GM23338 (cell line): ENCODE data around the gene TPST2. TPM values are rescaled to one million over a fixed set of nuclear protein-coding genes. Genes with fewer than 3 reads are reported as not detected.
A peak's percentile ranks its signal among the peaks of the same experiment; 100 is the strongest.

Source experiments
- ATAC-seq: fragments of 200-7000 bp; cut with Tn5 transposase; 3 replicates; pipeline ENCODE4 v1.9.1; 2020
- DNase-seq: peaks from one replicate; pipeline ENCODE4 v3.0.0-alpha.2; 2015; ENCODE audit warnings: low spot score
- H2AFZ ChIP-seq: fragments of 200-600 bp; sonication (generic); 2 replicates; pipeline ENCODE4 v1.8.0; 2016; ENCODE audit warnings: antibody characterized with exemption, mild to moderate bottlenecking, moderate library complexity
- H3F3A ChIP-seq: fragments of 200-600 bp; sonication (generic); replicated peaks from 2 replicates; pipeline ENCODE4 v1.8.0; 2017; ENCODE audit warnings: antibody characterized with exemption, mixed run types, low read depth
- H3K27ac ChIP-seq: fragments of 200-600 bp; sonication (generic); 2 replicates; pipeline ENCODE4 v1.6.1; 2016; ENCODE audit warnings: low read depth
- H3K27me3 ChIP-seq: fragments of 200-600 bp; sonication (generic); 2 replicates; pipeline ENCODE4 v1.8.0; 2016; ENCODE audit warnings: mild to moderate bottlenecking, mixed run types, moderate library complexity; ENCODE audit not compliant: insufficient read depth
- H3K36me3 ChIP-seq: fragments of 200-600 bp; sonication (generic); 2 replicates; pipeline ENCODE4 v1.8.0; 2016; ENCODE audit warnings: mild to moderate bottlenecking; ENCODE audit not compliant: insufficient read depth
- H3K4me1 ChIP-seq: fragments of 200-600 bp; sonication (generic); 2 replicates; pipeline ENCODE4 v1.8.0; 2016; ENCODE audit warnings: mild to moderate bottlenecking, moderate library complexity; ENCODE audit not compliant: insufficient read depth
- H3K4me2 ChIP-seq: fragments of 200-600 bp; sonication (generic); 2 replicates; pipeline ENCODE4 v1.7.1; 2017; ENCODE audit warnings: mixed run types
- H3K4me3 ChIP-seq: fragments of 200-600 bp; sonication (generic); 2 replicates; pipeline ENCODE4 v1.6.1; 2016; ENCODE audit warnings: mixed run types
- H3K79me2 ChIP-seq: fragments of 200-600 bp; sonication (generic); replicated peaks from 2 replicates; pipeline ENCODE4 v1.8.0; 2017; ENCODE audit warnings: mild to moderate bottlenecking; ENCODE audit not compliant: insufficient read depth
- H3K9me2 ChIP-seq: fragments of 200-600 bp; sonication (generic); 2 replicates; pipeline ENCODE4 v1.8.0; 2017; ENCODE audit not compliant: insufficient read depth
- H4K20me1 ChIP-seq: fragments of 200-600 bp; sonication (generic); replicated peaks from 2 replicates; pipeline ENCODE4 v1.8.0; 2017; ENCODE audit warnings: mild to moderate bottlenecking; ENCODE audit not compliant: insufficient read depth
- H3K27ac Mint-ChIP-seq: 2 replicates; pipeline ENCODE4 v1.8.0; 2020; ENCODE audit warnings: inconsistent platforms, mild to moderate bottlenecking, moderate library complexity, mixed read lengths
- H3K27me3 Mint-ChIP-seq: 3 replicates; pipeline ENCODE4 v1.8.0; 2022; ENCODE audit warnings: low read depth, mild to moderate bottlenecking, moderate library complexity, mixed read lengths, inconsistent platforms; ENCODE audit not compliant: insufficient read depth, poor library complexity
- H3K36me3 Mint-ChIP-seq: 3 replicates; pipeline ENCODE4 v1.8.0; 2021; ENCODE audit warnings: low read depth, mild to moderate bottlenecking, inconsistent platforms, moderate library complexity, mixed read lengths
- H3K4me1 Mint-ChIP-seq: 3 replicates; pipeline ENCODE4 v1.8.0; 2020; ENCODE audit warnings: mild to moderate bottlenecking, inconsistent platforms, mixed read lengths
- H3K4me3 Mint-ChIP-seq: 3 replicates; pipeline ENCODE4 v1.8.0; 2021; ENCODE audit warnings: moderate library complexity, mild to moderate bottlenecking, inconsistent platforms, mixed read lengths
- H3K9me3 Mint-ChIP-seq: 3 replicates; pipeline ENCODE4 v1.8.0; 2020; ENCODE audit warnings: moderate library complexity, mild to moderate bottlenecking, inconsistent platforms, mixed read lengths
- EZH2 ChIP-seq: fragments of 200-600 bp; sonication (generic); IDR thresholded peaks from one replicate; pipeline ENCODE4 v1.8.0; 2017; ENCODE audit warnings: antibody characterized with exemption, mild to moderate bottlenecking, low read depth; ENCODE audit not compliant: unreplicated experiment
- EZH2phosphoT487 ChIP-seq: fragments of 200-600 bp; sonication (generic); IDR thresholded peaks from one replicate; pipeline ENCODE4 v1.8.1; 2018; ENCODE audit warnings: antibody characterized with exemption; ENCODE audit not compliant: unreplicated experiment
- NANOG ChIP-seq: IDR thresholded peaks from 2 replicates; pipeline ENCODE4 v1.6.1; 2016; ENCODE audit warnings: antibody characterized with exemption, borderline replicate concordance
- STAT1 ChIP-seq: IDR thresholded peaks from one replicate; pipeline ENCODE4 v1.6.1; 2016; ENCODE audit warnings: antibody characterized with exemption; ENCODE audit not compliant: unreplicated experiment
- ZNF331 ChIP-seq: fragments of 250-450 bp; sonication (Bioruptor Pico); IDR thresholded peaks from 2 replicates; pipeline ENCODE4 v1.5.0; 2020; ENCODE audit warnings: low read depth, mild to moderate bottlenecking, moderate library complexity
- ZNF462 ChIP-seq: fragments of 250-450 bp; sonication (Bioruptor Pico); IDR thresholded peaks from 2 replicates; pipeline ENCODE4 v1.5.0; 2020; ENCODE audit warnings: mild to moderate bottlenecking, moderate library complexity
- polyA plus RNA-seq: library from polyadenylated mRNA; unstranded; fragments of >200 nt; fragmentation: Nextera tagmentation; extraction: Ambion mirVana; gene quantifications from 2 replicates; pipeline ENCODE4 v1.2.1, GENCODE V29; 2016
- total RNA-seq: library from RNA; depleted of rRNA; stranded (reverse); fragments of >200 nt; shearing (Covaris generic); gene quantifications from 2 replicates; pipeline ENCODE4 v1.2.3, GENCODE V29; 2014
- TF ChIP-seq, protein P1 (sequence below): IDR thresholded peaks from one replicate; pipeline ENCODE4 v1.6.1; 2018; ENCODE audit warnings: antibody characterized with exemption; ENCODE audit not compliant: unreplicated experiment
- TF ChIP-seq, protein P2 (sequence below), 2 experiments: fragments of 200-600 bp in 1 of 2; sonication (generic) in 1 of 2; conservative IDR thresholded peaks; 2 replicates each; pipeline versions ENCODE4 v1.5.1 to v1.6.1; 2016 to 2017; ENCODE audit warnings: antibody characterized with exemption in 2 of 2, low read depth in 2 of 2, mild to moderate bottlenecking in 2 of 2, moderate library complexity in 1 of 2

Gene TPST2
- total and polyA plus RNA-seq, 2 experiments from 2014 or later = 37.9 to 127 TPM

GRCh38 chr22:26512149-26512793, 77.7 kb downstream of the TPST2 start, which contains the start of gene TFIP11 (continued):
- TF ChIP-seq, protein P1, sequence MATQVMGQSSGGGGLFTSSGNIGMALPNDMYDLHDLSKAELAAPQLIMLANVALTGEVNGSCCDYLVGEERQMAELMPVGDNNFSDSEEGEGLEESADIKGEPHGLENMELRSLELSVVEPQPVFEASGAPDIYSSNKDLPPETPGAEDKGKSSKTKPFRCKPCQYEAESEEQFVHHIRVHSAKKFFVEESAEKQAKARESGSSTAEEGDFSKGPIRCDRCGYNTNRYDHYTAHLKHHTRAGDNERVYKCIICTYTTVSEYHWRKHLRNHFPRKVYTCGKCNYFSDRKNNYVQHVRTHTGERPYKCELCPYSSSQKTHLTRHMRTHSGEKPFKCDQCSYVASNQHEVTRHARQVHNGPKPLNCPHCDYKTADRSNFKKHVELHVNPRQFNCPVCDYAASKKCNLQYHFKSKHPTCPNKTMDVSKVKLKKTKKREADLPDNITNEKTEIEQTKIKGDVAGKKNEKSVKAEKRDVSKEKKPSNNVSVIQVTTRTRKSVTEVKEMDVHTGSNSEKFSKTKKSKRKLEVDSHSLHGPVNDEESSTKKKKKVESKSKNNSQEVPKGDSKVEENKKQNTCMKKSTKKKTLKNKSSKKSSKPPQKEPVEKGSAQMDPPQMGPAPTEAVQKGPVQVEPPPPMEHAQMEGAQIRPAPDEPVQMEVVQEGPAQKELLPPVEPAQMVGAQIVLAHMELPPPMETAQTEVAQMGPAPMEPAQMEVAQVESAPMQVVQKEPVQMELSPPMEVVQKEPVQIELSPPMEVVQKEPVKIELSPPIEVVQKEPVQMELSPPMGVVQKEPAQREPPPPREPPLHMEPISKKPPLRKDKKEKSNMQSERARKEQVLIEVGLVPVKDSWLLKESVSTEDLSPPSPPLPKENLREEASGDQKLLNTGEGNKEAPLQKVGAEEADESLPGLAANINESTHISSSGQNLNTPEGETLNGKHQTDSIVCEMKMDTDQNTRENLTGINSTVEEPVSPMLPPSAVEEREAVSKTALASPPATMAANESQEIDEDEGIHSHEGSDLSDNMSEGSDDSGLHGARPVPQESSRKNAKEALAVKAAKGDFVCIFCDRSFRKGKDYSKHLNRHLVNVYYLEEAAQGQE = no peak
- TF ChIP-seq, protein P2, sequence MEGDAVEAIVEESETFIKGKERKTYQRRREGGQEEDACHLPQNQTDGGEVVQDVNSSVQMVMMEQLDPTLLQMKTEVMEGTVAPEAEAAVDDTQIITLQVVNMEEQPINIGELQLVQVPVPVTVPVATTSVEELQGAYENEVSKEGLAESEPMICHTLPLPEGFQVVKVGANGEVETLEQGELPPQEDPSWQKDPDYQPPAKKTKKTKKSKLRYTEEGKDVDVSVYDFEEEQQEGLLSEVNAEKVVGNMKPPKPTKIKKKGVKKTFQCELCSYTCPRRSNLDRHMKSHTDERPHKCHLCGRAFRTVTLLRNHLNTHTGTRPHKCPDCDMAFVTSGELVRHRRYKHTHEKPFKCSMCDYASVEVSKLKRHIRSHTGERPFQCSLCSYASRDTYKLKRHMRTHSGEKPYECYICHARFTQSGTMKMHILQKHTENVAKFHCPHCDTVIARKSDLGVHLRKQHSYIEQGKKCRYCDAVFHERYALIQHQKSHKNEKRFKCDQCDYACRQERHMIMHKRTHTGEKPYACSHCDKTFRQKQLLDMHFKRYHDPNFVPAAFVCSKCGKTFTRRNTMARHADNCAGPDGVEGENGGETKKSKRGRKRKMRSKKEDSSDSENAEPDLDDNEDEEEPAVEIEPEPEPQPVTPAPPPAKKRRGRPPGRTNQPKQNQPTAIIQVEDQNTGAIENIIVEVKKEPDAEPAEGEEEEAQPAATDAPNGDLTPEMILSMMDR (conservative IDR thresholded peaks at IDR 0.05; ENCODE audit: low read depth in 2 of 2) = peak in 1 of 2 experiments; percentile 12; a peak in 2 of 4 replicates

DNA sequence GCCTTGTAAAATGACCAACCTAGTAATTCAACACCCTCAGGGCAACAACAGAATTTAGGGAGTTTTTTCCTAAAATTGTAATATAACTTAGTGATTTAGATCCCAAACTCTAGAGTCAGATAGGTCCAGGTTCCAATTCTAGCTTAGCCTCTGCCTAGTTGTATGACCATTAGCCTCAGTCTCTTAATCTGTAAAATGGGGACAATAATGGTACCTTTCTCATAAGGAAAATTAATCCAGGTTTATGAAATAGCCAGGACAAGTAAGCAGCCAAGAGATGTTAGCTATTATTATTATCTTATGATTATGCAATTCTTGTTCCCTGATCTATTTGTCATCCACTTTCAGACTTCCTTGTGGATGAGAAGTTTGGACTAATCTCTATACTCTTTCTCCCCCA, 81.8 kb downstream of the TPST2 start:
- Mint-ChIP-seq H3K4me3 (no peak overlapping the region), H3K9me3 (no peaks in the 10 kb centered on the region), H3K27me3 (peaks cover 6% of the 10 kb centered on the region), H3K36me3 (peaks cover 62% of the 10 kb centered on the region), H3K4me1 (peaks cover 13% of the 10 kb centered on the region), H3K27ac (no peak overlapping the region)
- Histone ChIP-seq H3K9me2 (no peaks in the 10 kb centered on the region), H3K4me3 (no peak overlapping the region), H3K27ac (no peak overlapping the region), H4K20me1 (peaks cover 9% of the 10 kb centered on the region), H3K4me2 (no peak overlapping the region), H3K79me2 (peaks cover 21% of the 10 kb centered on the region), H2AFZ (no peak overlapping the region), H3K36me3 (peaks cover 44% of the 10 kb centered on the region), H3K27me3 (no peaks in the 10 kb centered on the region), H3F3A (peaks cover 3% of the 10 kb centered on the region; the same call in 1 of the 2 replicates), H3K4me1 (peaks cover 11% of the 10 kb centered on the region)
- DNase-seq (no peak), ATAC-seq (no peak)
- no peak for TF ChIP-seq EZH2phosphoT487
- TF ChIP-seq ZNF331 = no peak
- TF ChIP-seq ZNF462 (CRISPR knock-in tag) = no peak
- TF ChIP-seq, protein P1 = no peak
- TF ChIP-seq EZH2 = no peak
- TF ChIP-seq NANOG = no peak
- TF ChIP-seq STAT1 = no peak
